Measurements from ENCODE around the gene PTPRN2.
"Not testable (repeated sequence)": the region's sequence is repeated elsewhere in the genome, so short reads cannot be mapped to it uniquely, and the experiment has no call there.

Gene PTPRN2

DNA sequence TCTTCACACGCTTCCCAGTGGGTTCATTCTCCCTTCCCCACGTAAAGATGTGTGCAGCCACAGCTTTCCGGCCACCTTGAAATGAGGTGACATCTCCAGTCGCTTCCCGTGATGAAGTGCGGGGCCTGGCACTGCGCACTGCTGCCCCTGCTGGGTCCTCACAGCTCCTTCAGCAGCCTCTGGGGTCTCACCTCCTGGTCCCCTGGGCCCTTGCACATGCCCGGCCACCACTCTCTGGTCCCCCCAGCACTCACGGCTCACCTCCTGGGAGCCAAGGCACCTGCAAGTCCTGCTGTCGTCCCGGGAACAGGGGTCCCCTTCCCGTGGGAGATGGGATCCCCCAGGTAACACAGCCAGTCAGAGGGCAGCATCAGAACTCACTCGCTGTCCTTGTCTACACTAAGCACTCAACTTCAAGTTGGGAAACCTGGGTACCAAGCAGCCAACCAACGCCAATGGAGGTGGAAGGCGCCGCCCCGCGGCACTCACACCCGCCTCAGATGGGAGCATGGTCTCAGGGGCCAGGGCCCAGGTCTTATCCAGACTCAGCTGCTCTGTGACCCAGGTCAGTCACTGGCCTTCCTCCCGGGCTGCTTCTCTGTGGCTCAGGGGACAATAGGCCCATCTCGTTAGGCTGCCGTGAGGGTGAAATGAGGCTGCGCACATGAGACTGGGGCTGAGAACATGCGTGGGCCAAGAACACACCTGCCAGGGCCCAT, 176.2 kb downstream of the PTPRN2 start:
- no peak for DNase-seq

DNA sequence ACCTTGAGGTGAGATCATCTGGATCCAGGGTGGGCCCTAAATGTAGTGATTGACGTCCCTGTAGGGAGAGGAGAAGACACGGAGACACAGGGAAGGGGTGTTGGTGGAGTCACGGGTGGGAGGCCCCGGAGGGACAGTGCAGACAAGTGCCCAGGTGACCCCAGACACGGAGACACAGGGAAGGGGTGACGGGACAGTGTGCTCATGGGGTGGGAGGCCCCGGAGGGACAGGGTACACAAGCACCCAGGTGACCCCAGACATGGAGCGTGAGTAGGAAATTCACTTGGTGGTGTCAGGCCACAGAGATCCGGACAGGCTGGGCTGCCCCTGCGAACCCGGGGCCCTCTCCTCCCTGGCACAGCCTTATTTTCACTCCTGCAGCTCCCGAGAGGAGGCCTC, 176.9 kb downstream of the PTPRN2 start:
- DNase-seq, result no peak

DNA sequence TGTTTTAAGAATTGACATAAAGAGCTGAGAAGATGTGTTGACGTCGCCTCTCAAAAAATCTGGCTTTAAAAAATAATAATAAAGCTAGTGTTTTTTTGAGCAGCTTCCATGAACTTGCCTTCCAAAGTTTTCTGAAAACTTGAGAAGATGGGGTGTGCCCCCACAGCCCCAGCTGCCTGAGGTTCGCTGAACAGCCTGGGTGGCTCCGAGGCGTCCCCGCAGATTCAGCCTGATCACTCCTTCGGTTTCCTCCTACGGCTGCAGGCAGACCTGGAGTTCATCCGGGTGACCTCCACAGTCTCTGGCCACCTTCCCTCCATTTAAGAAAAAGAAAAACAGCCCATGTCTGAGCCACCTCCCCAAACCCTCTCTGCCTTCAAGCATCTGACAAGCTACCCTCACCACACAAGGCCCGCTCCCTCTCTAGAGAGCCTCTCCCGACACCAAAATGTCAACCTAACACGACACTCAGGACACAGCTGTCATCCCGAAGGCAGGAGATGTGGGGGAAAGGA, 177.8 kb downstream of the PTPRN2 start:
- no peak for DNase-seq

DNA sequence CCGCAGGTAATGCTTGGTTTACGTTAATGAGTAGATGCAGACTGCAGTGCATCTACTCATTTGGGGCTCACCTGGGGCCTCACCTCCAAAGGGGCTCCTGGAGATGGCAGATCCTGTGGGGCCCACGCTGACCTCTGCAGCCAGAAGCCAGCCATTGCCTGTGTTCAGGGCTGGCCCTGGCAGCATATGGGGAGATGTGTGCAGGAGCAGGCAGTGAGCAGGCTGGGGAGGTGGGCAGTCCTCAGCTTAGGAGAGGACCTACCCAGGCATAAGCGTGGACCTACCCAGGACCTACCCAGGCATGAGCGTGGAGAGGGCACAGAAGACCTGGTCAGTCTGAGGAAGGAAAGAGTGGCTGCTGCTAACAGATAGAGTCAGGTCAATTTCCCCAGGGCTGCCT, 178.5 kb downstream of the PTPRN2 start:
- no peak for DNase-seq

DNA sequence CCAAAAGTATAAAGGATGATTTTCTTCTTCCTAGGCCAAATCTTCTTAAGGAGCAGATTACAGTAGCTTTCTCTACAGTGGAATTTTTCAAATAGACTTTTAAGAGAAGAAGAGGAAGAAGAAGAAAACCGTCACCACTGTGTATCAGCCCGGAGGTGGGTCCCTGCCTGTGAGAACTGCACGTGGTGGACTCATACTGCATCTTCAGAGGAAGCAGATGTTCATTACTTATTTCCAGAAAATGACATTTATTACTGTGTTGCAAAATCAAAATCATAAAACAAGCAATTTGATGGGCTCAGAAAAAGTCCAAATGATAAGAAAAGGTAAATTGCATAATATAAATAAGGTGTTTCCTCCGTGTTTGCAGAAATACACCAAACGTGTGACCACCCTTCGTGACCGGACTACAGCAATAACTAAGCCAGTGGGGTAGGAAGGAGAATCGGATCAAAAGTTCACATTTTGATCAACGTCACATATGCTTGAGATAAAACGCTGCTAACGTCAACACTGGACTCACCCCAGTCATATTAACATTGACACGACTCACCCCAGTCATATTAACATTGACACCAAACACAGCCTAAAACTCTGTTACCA, 179.2 kb downstream of the PTPRN2 start:
- DNase-seq, result no peak

DNA sequence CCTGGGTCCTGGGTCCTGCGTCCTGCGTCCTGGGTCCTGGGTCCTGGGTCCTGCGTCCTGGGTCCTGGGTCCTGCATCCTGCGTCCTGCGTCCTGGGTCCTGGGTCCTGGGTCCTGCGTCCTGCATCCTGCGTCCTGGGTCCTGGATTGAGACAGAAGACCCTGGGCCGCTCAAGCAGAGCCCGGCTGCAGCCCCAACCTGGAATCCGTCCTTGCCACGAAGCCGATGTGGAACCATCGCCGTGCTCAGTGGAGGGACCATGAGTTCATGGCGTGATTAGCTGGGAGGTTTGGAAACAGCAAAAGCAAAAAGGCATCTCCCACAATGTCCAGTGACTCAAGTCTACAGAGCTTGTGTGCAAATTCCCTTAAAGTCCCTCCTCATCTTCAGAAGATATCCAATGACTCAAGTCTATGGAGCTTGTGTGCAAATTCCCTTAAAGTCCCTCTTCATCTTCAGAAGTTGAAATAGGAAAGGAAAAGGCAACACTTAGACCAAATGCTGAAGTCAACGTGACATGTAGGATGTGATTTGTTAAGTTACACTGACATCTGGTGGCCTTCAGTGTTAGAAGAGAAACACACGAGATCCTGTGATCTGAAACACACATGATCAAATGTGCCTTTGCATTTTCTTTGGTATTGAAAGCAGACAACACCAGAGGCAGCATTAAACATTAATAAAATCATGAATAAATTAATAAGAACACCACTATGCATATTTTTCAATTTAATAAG, 179.9 kb downstream of the PTPRN2 start:
- DNase-seq, result no peak

DNA sequence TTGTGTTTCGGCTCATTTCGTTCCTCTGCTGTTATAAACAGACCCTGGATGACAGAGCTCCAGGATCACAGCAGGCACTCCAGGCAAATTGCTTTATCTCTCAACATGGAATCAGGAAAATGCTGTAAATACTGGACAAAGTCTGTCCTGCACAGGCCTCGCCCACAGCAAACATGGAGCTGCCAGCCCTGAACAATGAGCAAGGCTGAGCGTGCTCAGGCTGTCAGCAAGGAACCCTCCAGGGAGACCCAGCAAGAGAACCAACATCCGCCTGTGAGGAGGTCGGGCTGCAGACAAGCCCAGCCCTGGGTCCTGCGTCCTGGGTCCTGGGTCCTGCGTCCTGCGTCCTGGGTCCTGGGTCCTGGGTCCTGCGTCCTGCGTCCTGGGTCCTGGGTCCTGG, 180.8 kb downstream of the PTPRN2 start:
- no peak for DNase-seq

DNA sequence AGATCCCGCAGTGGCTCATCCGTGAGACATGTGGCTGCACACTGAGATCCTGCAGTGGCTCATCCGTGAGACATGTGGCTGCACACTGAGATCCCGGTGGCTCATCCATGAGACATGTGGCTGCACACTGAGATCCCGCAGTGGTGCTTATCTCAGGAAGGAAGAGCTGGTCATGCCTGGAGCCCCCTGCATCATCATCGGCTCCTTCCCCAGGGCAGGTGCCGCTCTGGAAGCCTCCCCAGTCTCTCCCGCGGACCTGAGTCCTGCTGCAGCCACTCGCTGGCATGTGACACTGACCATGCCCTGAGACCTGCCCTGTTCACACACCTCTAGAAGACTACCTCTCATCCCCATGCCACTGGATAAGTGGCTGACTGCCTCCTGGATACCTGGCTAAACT, 181.3 kb downstream of the PTPRN2 start:
- no peak for DNase-seq

DNA sequence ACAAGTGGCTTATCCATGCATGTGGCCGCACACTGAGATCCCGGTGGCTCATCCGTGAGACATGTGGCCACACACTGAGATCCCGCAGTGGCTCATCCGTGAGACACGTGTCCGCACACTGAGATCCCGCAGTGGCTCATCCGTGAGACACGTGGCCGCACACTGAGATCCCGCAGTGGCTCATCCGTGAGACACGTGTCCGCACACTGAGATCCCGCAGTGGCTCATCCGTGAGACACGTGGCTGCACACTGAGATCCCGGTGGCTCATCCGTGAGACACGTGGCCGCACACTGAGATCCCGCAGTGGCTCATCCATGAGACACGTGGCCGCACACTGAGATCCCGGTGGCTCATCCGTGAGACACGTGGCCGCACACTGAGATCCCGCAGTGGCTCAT, 181.9 kb downstream of the PTPRN2 start:
- DNase-seq, result not testable (repeated sequence)

DNA sequence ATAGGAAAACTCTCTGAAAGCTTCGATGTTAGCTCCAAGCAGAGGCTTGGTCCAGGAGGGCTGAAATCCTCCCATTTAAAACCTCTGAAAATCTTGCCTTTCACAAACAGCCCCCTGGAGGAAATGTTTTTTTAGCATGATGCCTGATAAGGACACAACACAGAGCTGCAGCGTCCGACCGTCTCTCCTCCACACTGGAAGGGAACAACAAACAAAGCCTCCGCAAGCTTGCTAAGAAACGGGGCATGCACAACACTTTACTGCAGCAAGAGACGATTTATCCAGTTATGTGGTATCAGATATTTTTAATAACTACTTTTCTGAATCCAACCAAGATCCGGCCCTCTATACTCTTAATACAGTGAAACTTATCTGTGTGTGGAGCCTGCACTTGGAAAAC, 182.3 kb downstream of the PTPRN2 start:
- DNase-seq, result no peak

DNA sequence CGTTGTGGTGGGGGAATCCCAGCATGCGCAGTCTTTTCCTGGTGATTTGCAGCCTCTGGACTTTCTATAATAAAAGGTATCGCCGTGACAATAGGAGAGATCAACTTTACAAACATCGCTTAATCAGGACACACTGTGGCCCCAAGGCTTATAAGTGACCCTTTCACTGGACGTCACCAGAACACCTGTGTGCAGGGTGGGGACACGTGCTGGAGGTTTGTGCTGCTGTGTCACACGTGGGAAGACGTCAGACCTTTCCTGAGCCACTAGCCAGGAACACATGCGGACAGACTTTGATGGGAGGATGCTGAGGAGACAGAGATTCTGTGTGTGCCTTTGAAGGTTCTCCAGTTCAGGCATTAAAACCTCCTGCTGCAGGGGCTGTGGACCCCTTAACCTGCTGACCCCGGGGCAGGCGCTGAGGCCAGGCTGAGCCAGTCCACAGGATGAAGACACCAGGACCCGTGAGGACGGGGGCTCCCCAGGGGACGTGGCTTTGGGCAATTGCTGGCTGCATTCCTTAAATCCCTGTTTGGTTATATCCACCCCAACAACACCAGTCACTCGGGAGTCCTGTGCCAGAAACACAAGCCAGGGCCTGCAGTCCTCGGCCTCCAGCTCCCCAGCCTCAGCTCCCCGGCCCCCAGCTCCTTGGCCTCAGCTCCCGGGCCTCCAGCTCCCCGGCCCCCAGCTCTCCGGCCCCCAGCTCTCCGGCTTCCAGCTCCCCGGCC, 183.4 kb downstream of the PTPRN2 start:
- DNase-seq, result no peak

DNA sequence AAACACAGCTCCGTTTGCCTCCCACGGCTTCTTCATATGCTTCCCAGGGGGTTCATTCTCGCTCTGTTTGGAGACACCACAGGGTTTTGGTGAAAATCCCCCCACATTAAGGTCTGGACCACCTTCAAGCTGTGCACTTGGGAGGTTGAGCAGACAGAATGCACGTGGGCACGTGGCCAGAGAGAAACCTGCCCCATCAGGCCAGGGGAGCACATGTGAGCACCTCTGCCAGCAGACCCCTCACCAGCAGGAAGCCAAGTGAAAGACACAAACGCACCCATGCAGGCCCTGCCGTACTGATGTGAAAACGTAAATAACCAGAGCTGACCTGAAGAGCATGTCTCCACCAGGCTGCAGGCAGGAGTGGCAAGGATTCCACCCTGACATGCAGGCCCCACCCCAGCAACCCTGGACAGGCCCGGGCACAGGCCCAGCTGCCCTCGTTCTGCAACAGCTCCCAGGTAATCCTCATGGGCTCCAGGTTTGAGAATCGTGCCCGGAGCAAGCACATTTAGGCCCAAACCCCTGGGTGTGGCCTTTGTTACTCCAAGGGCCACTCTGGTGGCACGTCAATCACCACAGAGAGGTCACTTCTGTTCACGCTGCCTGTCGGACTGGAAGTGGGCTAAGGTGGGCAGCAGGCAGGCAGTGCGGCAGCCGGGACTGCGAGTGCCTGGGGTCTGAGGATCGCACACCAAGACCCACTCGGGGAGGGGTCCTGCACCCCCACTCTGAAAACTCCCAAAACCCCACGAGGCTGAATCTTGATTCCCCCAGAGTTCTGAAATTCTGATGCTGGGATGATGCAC, 184.4 kb downstream of the PTPRN2 start:
- no peak for DNase-seq

DNA sequence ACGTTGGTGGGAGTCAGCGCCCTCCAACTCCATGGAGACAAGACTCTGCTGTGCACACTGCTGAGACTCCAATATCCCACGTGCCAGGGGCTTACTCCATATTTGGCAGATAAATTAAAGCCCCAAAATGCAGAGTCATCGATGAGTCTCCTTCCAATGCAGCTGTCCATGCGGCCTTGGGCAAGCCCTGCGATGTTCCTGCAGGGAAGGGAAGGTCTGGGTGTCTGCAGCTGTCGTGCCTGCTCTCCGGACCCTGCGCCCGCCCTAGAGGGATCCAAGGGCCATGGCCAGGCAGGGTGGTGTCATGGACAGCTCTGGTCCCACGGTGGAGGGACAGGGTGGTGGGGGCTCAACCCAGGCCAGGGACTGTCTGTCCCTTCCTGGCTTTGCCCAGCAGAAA, 185.2 kb downstream of the PTPRN2 start:
- DNase-seq, result no peak

DNA sequence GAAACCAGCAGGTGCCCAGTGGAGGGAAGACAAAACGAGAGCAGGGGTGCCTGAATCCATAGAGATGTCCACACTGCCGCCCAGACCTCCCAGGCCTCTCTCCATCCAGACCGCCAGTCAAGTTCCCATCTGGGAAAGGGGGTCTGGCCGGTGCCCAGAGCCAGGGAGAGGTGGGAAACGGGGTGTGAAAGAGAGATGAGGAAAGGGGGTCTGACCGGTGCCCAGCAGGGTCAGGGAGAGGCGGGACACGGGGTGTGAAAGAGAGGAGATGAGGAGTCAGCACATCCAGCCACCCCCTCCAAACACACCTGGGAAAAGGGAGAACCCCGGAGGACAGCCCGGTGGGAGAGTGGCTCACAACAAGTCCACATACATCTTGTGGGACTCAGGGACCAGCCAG, 185.8 kb downstream of the PTPRN2 start:
- no peak for DNase-seq

DNA sequence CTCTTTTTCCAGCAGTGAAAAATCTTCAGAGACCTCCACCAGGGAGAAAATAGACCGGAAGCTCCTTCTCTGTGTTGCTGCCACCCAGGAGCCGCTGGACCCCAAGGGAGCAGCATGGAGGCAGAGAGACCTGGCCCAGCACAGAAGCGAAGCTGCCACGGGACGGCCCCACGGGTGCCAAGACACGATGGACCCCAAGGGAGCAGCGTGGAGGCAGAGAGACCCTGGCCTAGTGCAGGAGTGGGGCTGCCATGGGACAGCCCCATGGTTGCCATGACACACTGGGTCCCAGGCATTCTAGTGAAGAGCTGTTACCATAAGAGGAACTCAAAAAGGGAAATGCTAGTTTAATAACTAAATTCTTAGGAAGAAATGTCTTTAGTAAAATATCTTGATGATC, 186.3 kb downstream of the PTPRN2 start:
- DNase-seq, result no peak

DNA sequence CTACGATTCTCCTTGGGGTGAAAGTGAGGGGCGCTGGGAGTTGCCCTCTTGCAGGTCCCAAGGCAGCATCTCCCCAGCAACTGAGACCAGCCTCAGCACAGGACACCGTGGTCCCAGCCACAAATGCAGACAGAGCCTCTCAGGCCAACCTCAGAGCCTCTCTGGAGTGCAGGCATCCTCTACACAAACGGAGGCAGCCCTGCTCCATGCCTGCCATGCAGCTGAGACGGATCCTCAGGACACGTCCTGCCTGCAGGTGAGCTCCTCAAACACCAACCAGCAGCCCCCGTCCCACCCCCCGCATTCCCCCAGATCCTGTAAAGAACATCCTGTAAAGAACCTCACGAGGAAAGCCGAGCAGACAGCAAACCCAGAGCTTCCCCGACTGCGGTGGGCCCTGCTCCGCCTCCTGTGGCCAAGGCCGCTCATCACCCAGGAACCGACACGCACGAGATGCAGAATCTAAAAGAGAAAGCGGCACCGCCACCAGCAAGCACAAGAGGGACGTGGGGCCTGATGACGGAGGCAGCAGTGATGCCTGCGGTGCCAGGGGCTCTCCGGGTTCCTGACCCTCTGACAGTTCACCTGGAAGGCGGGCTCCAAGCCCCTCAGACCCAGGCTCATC, 186.9 kb downstream of the PTPRN2 start:
- DNase-seq, result no peak

DNA sequence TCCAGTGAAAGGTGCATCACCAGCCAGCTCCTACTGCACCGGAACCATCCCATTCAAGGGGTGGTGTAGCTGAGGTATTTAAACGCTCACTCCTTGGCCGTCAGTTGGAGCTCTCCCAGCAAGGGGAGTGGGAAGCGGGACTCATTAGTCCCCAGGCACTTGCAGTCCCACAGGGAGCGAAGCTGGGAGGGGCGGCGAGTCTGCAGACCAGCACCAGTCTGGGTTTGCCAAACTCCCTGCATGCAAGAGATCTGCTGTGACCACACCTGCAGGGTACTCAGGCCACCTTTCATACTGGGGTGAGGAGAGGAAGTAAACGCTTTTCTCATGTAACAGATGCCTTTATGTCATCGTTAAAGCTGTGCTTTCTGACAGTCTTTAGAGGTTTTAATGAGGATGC, 187.9 kb downstream of the PTPRN2 start:
- DNase-seq, result no peak

DNA sequence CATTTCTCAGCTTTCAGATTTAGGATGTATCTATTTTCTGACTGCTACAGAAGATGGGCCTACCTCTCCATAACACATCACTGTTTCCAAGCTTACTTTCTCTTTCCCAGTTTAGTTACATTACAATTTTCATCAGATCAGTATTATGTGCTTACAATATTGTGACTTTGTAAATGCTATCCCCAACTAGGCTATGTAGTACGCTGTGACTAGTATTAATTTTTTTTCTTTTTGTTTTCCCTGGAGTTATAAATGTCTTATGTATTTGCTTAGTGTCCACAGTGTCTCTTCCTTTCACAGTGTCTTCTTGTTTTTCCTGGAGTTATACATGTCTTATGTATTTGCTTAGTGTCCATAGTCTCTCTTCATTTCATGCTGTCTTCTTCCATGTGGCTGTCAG, 188.9 kb downstream of the PTPRN2 start:
- no peak for DNase-seq

DNA sequence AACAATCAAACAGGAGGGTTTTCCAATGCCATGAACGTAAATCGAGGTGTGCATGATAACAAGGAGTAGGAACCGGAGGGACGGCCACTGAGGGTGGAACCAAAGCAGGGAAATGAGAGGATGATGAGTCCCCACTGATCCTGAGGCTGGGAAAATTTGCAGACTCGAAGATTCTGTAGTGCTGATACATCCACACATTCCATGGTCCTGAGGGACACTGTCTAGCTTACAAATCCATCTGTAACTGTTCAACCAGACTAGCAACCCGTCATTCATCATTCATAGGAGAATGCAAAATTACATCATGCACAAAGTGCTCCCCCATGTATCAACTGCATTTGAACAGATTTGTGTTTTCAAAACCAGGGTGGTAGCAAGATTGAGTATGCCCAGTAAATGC, 189.7 kb downstream of the PTPRN2 start:
- no peak for DNase-seq

DNA sequence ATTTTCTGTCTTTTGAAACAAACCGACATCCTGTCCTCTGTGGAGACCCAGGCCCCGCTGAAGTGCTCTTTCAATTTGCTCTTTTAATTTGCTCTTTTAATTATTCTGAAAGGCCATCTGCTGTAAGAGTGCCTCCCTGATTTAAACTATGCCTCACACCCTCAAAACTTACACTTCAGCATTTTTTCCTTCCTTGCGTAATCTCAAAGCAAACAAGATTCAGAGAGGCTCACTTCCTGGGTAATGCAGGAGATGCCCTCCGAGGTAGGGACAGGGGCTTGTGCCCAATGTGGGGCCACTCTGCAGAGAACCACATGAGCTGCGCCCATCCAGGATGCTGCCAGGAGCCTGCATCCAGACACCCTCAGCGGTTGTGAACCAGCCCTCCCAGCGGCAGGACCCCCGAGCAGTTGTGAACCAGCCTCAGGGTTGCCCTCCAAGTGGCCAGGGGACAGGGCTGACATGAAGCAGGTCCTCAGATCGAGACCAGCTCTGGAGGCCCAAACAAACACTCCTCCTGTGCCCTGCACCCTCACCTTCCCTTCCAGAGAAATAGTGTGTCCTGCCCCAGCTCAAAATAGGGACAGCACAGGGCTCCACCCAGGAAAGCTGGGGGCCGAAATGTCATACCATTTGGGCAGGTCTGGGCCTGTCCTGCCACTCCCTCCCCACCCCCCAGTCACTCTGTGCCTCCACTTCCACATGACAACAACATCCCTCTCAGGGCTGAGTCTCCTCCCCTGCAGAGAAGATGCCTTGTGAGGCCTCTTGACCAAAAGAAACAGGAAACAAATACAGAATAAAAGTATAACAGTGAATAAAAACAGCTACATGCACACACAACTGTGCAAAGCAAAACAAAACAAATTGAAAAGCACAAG, 190.4 kb downstream of the PTPRN2 start:
- no peak for DNase-seq

DNA sequence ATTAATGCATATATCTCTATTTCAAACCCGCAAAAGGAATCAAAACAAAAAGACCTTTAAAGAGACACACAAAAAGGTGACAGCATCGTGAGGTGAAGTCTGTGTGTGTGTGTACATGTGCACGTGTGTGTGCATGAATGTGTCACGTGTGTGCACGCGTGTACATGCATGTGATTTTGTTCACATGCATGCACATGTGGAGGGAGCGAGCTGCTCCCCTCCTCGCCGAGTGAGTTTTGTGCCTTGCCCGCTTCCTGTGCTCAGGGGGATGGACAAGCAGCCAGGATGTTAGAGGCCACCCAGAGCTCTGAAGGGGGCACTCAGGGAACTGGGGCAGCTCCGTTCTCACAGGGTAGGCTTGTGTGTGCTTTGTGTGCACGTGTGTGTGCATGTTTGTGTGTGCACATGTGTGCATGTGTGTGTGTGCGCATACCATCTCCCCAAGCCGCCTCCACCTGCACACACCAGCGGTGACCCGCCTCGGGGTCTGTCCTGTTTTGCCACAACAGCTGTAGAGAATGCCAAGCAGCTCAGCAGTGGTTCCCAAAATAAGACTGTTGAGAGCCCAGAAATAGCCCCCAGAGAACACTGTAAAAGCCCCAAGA, 191.2 kb downstream of the PTPRN2 start:
- no peak for DNase-seq
